Tibial artery (tissue), 4 donors: ENCODE measurements around the gene ZNRF3.

Source experiments
- DNase-seq, 2 donors: peaks; one replicate each; pipeline ENCODE4 v3.0.0-alpha.2; 2019
- H3K27ac ChIP-seq, 2 donors: fragments of 200-600 bp; sonication (generic) in 1 of 2; 1 replicate in 1 of 2; 2 replicates in 1 of 2; pipeline ENCODE4 v1.5.1; 2018 to 2019; ENCODE audit warnings: mild to moderate bottlenecking in 1 of 2
- H3K27me3 ChIP-seq, 2 donors: fragments of 200-600 bp; sonication (generic) in 1 of 2; one replicate each; pipeline versions ENCODE4 v1.5.1 to v1.6.0; 2016 to 2019
- H3K36me3 ChIP-seq, 3 donors: fragments of 200-600 bp; sonication (generic) in 2 of 3; one replicate each; pipeline ENCODE4 v1.5.1; 2016 to 2019; ENCODE audit warnings: mild to moderate bottlenecking in 2 of 3
- H3K4me1 ChIP-seq, 4 donors: fragments of 200-600 bp; sonication (generic) in 2 of 4; 1 replicate in 3 of 4; 2 replicates in 1 of 4; pipeline ENCODE4 v1.5.1; 2016 to 2019
- H3K4me3 ChIP-seq, 2 donors: fragments of 200-600 bp; sonication (generic) in 1 of 2; 1 replicate in 1 of 2; 2 replicates in 1 of 2; pipeline ENCODE4 v1.5.1; 2018 to 2019; ENCODE audit warnings: mild to moderate bottlenecking in 2 of 2
- H3K9me3 ChIP-seq, 3 donors: fragments of 200-600 bp; sonication (generic) in 1 of 3; one replicate each; pipeline ENCODE4 v1.5.1; 2016 to 2019
- CTCF ChIP-seq, 2 experiments: fragments of 200-600 bp in 1 of 2; fragments of 450-650 bp in 1 of 2; IDR thresholded peaks; one replicate each; pipeline ENCODE4 v1.5.1; 2017 to 2019; ENCODE audit warnings: antibody characterized with exemption in 2 of 2, mild to moderate bottlenecking in 1 of 2, moderate library complexity in 1 of 2
- intact Hi-C: fragments of 100-400 bp; cut with DNase I; formaldehyde crosslinking; loops from one replicate; pipeline ENCODE4 v1.15.0; 2023; ENCODE audit warnings: low total_unique reads

ZNRF3 gene

GRCh38 chr22:28978158-28978557 lies 94.8 kb downstream of the ZNRF3 start:
- Histone ChIP-seq H3K9me3 (no peaks in the 10 kb centered on the region), H3K4me3 (no peak overlapping the region), H3K4me1 (peaks cover 0 to 55% (median 26%) of the 10 kb centered on the region in 4 donors), H3K27ac (peak overlapping the region in 1 of 2 donors; percentile 24), H3K36me3 (no peaks in the 10 kb centered on the region), H3K27me3 (no peaks in the 10 kb centered on the region)
- TF ChIP-seq CTCF (IDR thresholded peaks at IDR 0.05) = no peak
- no peak for DNase-seq
- intact Hi-C loops = no loop called here

GRCh38 chr22:28978863-28979796 lies 95.8 kb downstream of the ZNRF3 start:
- no peak overlapping the region for H3K4me3 ChIP-seq
- H3K27ac ChIP-seq = peak overlapping the region in 1 of 2 donors; percentile 40
- TF ChIP-seq CTCF (IDR thresholded peaks at IDR 0.05) = no peak
- no peak for DNase-seq
- intact Hi-C loops = no loop called here
- peaks cover 0 to 65% (median 30%) of the 10 kb centered on the region in 4 donors for H3K4me1 ChIP-seq
- no peaks in the 10 kb centered on the region for H3K9me3 ChIP-seq
- no peaks in the 10 kb centered on the region for H3K27me3 ChIP-seq
- no peaks in the 10 kb centered on the region for H3K36me3 ChIP-seq

- no peak overlapping the region for H3K4me3 ChIP-seq
- peaks cover 0 to 73% (median 30%) of the 10 kb centered on the region in 4 donors for H3K4me1 ChIP-seq
- no peak for DNase-seq
- H3K27me3 ChIP-seq = no peaks in the 10 kb centered on the region
- peak overlapping the region; percentile 24 to 40 for H3K27ac ChIP-seq
- intact Hi-C loops = no loop called here
- no peak for TF ChIP-seq CTCF (IDR thresholded peaks at IDR 0.05)
- no peaks in the 10 kb centered on the region for H3K36me3 ChIP-seq
- no peaks in the 10 kb centered on the region for H3K9me3 ChIP-seq
Measured at GRCh38 chr22:28980326-28980725, 97.0 kb downstream of the ZNRF3 start.

GRCh38 chr22:28981818-28982499 lies 98.6 kb downstream of the ZNRF3 start:
- H3K4me3 ChIP-seq = no peak overlapping the region
- no peak for TF ChIP-seq CTCF (IDR thresholded peaks at IDR 0.05)
- H3K36me3 ChIP-seq = no peaks in the 10 kb centered on the region
- intact Hi-C loops = no loop called here
- H3K9me3 ChIP-seq = no peaks in the 10 kb centered on the region
- H3K27me3 ChIP-seq = no peaks in the 10 kb centered on the region
- no peak for DNase-seq
- peaks cover 0 to 75% (median 33%) of the 10 kb centered on the region in 4 donors for H3K4me1 ChIP-seq
- H3K27ac ChIP-seq = no peak overlapping the region

- intact Hi-C loops = no loop called here
- H3K4me1 ChIP-seq = peaks cover 0 to 69% (median 27%) of the 10 kb centered on the region in 4 donors
- H3K4me3 ChIP-seq = no peak overlapping the region
- H3K27ac ChIP-seq = no peak overlapping the region
- TF ChIP-seq CTCF (IDR thresholded peaks at IDR 0.05) = no peak
- H3K9me3 ChIP-seq = no peaks in the 10 kb centered on the region
- no peaks in the 10 kb centered on the region for H3K27me3 ChIP-seq
- DNase-seq = no peak
- H3K36me3 ChIP-seq = peaks cover 0 to 5% (median 0%) of the 10 kb centered on the region in 3 donors
Measured at GRCh38 chr22:28983190-28983589, 99.8 kb downstream of the ZNRF3 start.
